Measurements from ENCODE around the gene SLMAP. TPM values are rescaled to one million over a fixed set of nuclear protein-coding genes. Genes with fewer than 3 reads are reported as not detected.
A peak's percentile ranks its signal among the peaks of the same experiment; 100 is the strongest.

SLMAP gene
- total and polyA plus RNA-seq, 2 of the 4 experiments (the other 2 are of a cell fraction): 15.5 to 26.5 TPM

DNA sequence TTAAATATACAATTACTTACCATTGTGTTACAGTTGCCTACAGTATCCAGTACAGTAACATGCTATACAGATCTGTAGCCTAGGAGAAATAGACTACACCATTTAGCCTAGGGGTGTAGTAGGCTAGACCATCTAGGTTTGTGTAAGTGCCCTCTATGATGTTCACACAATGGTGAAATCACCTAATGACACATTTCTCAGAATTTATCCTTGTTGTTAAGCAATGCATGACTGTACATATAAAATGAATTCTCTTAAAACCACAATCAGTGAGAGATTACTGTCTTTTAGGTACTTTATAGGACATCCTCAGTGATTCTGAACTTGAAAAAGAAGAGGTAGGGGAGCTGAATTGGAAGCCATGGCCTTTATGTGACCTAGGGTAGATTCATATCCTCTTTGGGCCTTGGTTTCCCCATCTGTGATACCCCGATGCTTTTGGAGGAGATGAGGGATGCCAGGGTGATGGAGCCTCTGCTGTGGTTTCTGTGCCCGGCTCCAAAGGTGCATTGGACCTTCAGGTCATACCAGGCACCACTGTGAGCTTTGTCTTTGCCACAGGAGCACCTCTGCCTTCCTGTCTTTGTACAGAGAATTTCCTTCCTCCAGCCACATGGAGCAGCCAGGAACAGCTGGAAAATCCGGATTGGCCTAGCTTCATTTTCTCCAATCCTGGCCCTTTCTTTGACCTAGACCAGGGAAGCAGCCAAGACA lies 200.2 kb downstream of the SLMAP start:
- no TSS peak for BruUV-seq (replicated peaks)
- CTCF ChIA-PET: interaction anchor here (0.7 kb wide), 1 partner anchor 314 kb away, joined by 5 read pairs; no protein-coding TSS in a partner anchor

More for the DNA sequence above, 200.2 kb downstream of the SLMAP start:
- peak overlapping the region; percentile 66; the same call in 1 of the 2 replicates for H3K23ac ChIP-seq (ENCODE audit: low read depth, low read length)
- intact Hi-C loops (cut with micrococcal nuclease): no loop called here
- peak overlapping the region; percentile 82 for H3K4ac ChIP-seq (ENCODE audit: low read depth, low read length)
- in situ Hi-C loops (cut with MboI; ENCODE audit: low sequenced_read_pairs): no loop called here
- dilution Hi-C loops (cut with HindIII; ENCODE audit: low sequenced_read_pairs, unreplicated experiment): no loop called here
- no peaks in the 10 kb centered on the region for H4K20me1 ChIP-seq (ENCODE audit: insufficient read depth, low read length)
- peaks cover 16% of the 10 kb centered on the region for H3K4me1 ChIP-seq (ENCODE audit: control insufficient read depth, insufficient read depth, low read length)
- H3K4me2 ChIP-seq (ENCODE audit: low read depth, low read length): 0 out of 2 replicates have a peak overlapping the region, but pooled peaks have one; percentile 41
- H2BK20ac ChIP-seq (ENCODE audit: low read depth, low read length): peak overlapping the region; percentile 80; the same call in 1 of the 2 replicates
- H2BK120ac ChIP-seq (ENCODE audit: low read depth, low read length): peak overlapping the region; percentile 86
- TF ChIP-seq CEBPB (IDR thresholded peaks at IDR 0.05; ENCODE audit: low read depth, low read length) (peak; percentile 98), BHLHE40 (IDR thresholded peaks at IDR 0.05; ENCODE audit: low read depth, low read length) (peak; percentile 95), NFE2L2 (IDR thresholded peaks at IDR 0.05; ENCODE audit: low read depth, low read length) (peak; percentile 52; the same call in 1 of the 2 replicates), FOS (IDR thresholded peaks at IDR 0.05; ENCODE audit: low read depth, low read length) (peak; percentile 79), CHD1 (IDR thresholded peaks at IDR 0.05; ENCODE audit: low read depth, low read length) (peak; percentile 92; the same call in 1 of the 2 replicates), POLR2A (IDR thresholded peaks at IDR 0.05; ENCODE audit: low read depth, low read length) (no peak), SMC3 (IDR thresholded peaks at IDR 0.05; ENCODE audit: low read depth, low read length) (no peak)
- 0 out of 4 replicates have a peak, but pooled peaks cover 0 to 8% of the 10 kb centered on the region in 2 experiments for H3K79me1 ChIP-seq (ENCODE audit: low read depth in 1 of 2, low read length in 2 of 2)
- H3K9ac ChIP-seq (ENCODE audit: low read depth, low read length): peak overlapping the region; percentile 13; the same call in 1 of the 2 replicates
- H2BK5ac ChIP-seq (ENCODE audit: low read depth, low read length, poor library complexity, severe bottlenecking): peak overlapping the region; percentile 86
- H4K91ac ChIP-seq (ENCODE audit: insufficient read depth, low read depth, low read length): peak overlapping the region; percentile 77
- peaks cover 23% of the 10 kb centered on the region for H3K9me1 ChIP-seq (ENCODE audit: insufficient read depth, low read length)
- no peaks in the 10 kb centered on the region for H3K36me3 ChIP-seq (ENCODE audit: control insufficient read depth, insufficient read depth, low read length)
- DNase-seq (peak; percentile 94), ATAC-seq (ENCODE audit: low read depth) (peak; percentile 15; the same call in 1 of the 2 replicates)
- no peaks in the 10 kb centered on the region for H3K27me3 ChIP-seq (ENCODE audit: control insufficient read depth, insufficient read depth, low read length)
- no peak overlapping the region for H3K4me3 ChIP-seq (ENCODE audit: insufficient read depth, low read depth, low read length)
- H3K27ac ChIP-seq (ENCODE audit: insufficient read depth, low read length): peak overlapping the region; percentile 67
- peak overlapping the region; percentile 28 for H3K18ac ChIP-seq (ENCODE audit: low read depth, low read length)
- H3K56ac ChIP-seq (ENCODE audit: extremely low read depth, insufficient read depth, low read length): no peak overlapping the region
- peak overlapping the region; percentile 43; the same call in 1 of the 2 replicates for H4K5ac ChIP-seq (ENCODE audit: low read depth, low read length)
- H3K9me3 ChIP-seq (ENCODE audit: control insufficient read depth, insufficient read depth, low read length): no peaks in the 10 kb centered on the region
- POLR2A ChIA-PET (ENCODE audit: unreplicated experiment): no interaction called here
- peak overlapping the region; percentile 75 for H3K14ac ChIP-seq (replicated peaks; ENCODE audit: low read depth, low read length)
- peak overlapping the region; percentile 69 for H2BK15ac ChIP-seq (ENCODE audit: low read depth, low read length)
- WGBS, 2 experiments (ENCODE audit: extremely low coverage in 2 of 2, insufficient read length in 1 of 2): 92% methylated on average over 2 of the region's 3 CpGs; no CpG with 5 or more reads in 1 of the 2 experiments
- H2AFZ ChIP-seq (replicated peaks; ENCODE audit: low read length, poor library complexity): peak overlapping the region; percentile 63
- peak overlapping the region; percentile 58 for H2AK9ac ChIP-seq (replicated peaks; ENCODE audit: low read depth, low read length, poor library complexity)
- H2AK5ac ChIP-seq (ENCODE audit: low read depth, low read length): peak overlapping the region; percentile 83
- H4K8ac ChIP-seq (ENCODE audit: low read depth in 2 of 2, low read length in 2 of 2): peak overlapping the region; percentile 38 to 78; a peak in 3 of 4 replicates
